NCI-H2029 (cell line): ENCODE data around the gene XPC.

Experiments
- DNase-seq: peaks from one replicate; lab custom pipeline; 2025; lab: John Stamatoyannopoulos, UW

Gene XPC

GRCh38 chr3:14147617-14148016, 30.8 kb downstream of the XPC start:
- DNase-seq = no peak

GRCh38 chr3:14147066-14147435, 31.4 kb downstream of the XPC start:
- DNase-seq = no peak

- DNase-seq = no peak
These were observed 31.9 kb downstream of the XPC start for GRCh38 chr3:14146381-14147065.

GRCh38 chr3:14145670-14146380, 32.6 kb downstream of the XPC start:
- no peak for DNase-seq

- no peak for DNase-seq
These were observed 33.2 kb downstream of the XPC start for GRCh38 chr3:14145236-14145635.

- peak; percentile 99 for DNase-seq
These were observed 33.9 kb downstream of the XPC start for GRCh38 chr3:14144423-14145075.

GRCh38 chr3:14143271-14144225, 34.9 kb downstream of the XPC start:
- DNase-seq = peak; percentile 84

GRCh38 chr3:14142567-14143270, 35.7 kb downstream of the XPC start:
- no peak for DNase-seq

GRCh38 chr3:14141602-14142341, 36.6 kb downstream of the XPC start:
- DNase-seq = no peak

GRCh38 chr3:14141144-14141543, 37.3 kb downstream of the XPC start:
- peak; percentile 57 for DNase-seq

- no peak for DNase-seq
These were observed 37.7 kb downstream of the XPC start for GRCh38 chr3:14140668-14141067.

- DNase-seq = no peak
These were observed 38.6 kb downstream of the XPC start for GRCh38 chr3:14139771-14140170.

GRCh38 chr3:14138878-14139655, 39.3 kb downstream of the XPC start:
- no peak for DNase-seq

- no peak for DNase-seq
These were observed 40.1 kb downstream of the XPC start for GRCh38 chr3:14138109-14138877.

GRCh38 chr3:14137445-14137844, 41.0 kb downstream of the XPC start:
- DNase-seq = no peak

GRCh38 chr3:14137004-14137403, 41.4 kb downstream of the XPC start:
- no peak for DNase-seq

GRCh38 chr3:14135581-14135980, 42.8 kb downstream of the XPC start:
- no peak for DNase-seq

- no peak for DNase-seq
These were observed 44.1 kb downstream of the XPC start for GRCh38 chr3:14134291-14134690.

- no peak for DNase-seq
These were observed 44.5 kb downstream of the XPC start for GRCh38 chr3:14133876-14134275.
